Dedifferentiated amniotic fluid mesenchymal stem cell (primary cell): ENCODE measurements around the gene SP3.
"Not testable (repeated sequence)": the region's sequence is repeated elsewhere in the genome, so short reads cannot be mapped to it uniquely, and the experiment has no call there.

Experiments used
- DNase-seq: peaks from one replicate; pipeline ENCODE4 v3.0.0-alpha.2; 2016; ENCODE audit errors: extremely low spot score

Gene SP3

DNA sequence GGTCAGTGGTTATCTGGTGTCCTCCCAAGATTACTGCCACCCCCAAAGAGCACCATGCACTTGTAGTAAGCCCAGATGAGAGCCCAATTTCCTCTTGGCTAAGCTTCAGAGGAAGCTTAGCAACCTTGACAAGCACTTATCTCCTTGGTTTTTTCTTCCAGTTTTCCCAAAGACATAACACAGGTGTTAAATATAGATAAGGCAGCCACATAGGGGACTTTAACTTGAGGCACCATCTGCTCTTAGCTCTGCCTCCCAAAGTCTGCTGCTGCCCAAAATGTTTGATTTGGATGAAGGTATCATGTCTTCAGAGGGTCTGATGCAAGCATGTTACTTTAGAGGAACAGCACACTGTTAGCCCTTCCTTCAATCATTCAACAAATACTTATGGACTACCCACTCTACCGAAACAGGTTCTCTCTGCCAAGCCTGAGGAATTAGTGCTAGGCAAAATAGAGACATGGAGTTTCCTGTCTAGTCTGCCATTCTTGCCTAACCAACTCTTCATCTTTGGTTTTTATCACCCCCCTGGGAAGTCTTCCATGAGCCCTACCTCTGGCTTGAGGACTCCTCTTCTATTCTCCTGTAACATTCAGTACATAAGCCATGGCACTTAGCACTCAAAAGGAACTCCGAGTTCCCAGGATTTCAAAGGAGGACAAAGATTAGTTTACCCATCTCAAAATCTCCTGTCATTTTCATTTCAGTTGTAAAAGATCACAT, 73.7 kb downstream of the SP3 start:
- DNase-seq: no peak

DNA sequence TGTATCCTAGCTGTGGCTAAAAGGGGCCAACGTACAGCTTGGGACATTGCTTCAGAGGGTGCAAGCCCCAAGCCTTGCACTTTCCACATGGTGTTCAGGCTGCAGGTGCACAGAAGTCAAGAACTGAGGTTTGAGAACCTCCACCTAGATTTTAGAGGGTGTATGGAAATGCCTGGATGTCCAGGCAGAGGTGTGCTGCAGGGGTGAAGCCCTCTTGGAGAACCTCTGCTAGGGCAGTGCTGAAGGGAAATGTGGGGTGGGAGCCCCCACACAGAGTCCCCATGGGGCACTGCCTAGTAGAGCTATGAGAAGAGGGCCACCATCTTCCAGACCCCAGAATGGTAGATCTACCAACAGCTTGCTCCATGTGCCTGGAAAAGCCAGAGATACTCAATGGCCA, 75.7 kb downstream of the SP3 start:
- DNase-seq: not testable (repeated sequence)

DNA sequence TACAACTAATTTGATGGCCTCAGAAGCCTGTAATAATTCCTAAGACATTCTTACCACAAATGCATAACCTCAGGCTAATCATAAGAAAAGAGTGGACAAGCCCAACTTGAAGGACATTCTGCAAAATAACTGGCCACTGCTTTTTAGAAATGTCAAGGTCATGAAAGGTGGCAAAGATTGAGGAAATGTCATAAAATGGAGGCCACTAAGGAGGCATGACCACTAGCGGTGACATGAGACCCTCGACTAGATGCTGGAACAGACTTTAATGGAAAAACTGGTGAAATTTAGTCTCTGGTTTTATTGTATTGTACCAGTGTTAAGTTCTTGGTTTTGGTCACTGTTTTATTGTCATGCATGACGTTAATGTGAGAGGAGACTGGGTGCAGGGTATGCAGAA, 78.6 kb downstream of the SP3 start:
- no peak for DNase-seq

DNA sequence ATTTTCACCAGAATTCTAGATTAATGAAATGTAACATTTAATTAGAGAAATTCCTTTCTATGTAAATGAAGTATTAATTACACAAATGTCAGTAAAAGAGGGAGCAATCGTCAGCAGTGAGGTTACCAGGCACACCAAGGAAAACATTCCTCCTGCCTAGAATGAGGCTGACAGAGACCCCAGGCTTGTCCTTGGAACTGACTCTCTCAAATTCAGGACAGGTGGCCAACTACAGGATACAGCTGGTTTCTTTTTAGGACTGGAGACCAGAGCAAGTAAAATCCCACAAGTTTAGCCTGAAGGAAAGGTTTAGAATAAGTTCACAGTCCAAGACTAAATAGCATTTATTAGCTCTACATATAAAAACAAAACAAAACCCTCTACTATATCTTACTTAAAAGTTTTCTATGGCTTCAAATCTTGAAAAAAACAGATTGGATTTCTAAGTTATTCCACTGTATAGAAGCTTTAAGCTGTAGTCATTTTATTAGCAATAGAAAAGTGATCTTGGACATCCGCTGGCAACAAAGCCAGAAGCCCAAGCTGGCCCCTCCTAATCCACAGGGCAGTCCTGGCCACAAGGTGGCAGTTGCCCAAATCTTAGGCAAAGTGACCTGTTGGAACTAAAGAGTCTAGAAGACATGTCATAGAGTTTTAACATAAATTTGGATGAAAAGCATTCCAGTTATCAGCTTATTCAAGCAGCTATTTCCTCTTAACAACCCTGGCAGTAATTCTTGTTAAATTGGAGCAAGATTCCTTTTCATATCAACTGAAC, 81.0 kb downstream of the SP3 start:
- no peak for DNase-seq

DNA sequence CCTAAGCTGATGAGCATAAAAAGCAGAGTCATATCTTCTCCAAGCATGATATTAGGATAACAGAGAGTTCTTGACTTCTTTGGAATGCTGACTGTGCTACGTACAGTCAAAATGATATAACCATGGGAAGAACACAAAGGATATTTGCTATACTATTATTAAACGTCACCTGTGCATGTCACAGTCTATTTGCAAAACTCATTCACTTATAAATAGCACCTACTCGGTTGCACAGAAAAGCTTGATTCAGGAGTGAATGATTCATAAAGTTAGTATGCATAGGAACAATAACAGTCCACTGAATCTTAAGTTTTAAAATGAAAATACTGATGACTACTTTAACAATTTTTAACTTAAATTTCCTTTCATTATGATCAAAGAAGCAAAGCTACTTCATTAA, 83.3 kb downstream of the SP3 start:
- no peak for DNase-seq

DNA sequence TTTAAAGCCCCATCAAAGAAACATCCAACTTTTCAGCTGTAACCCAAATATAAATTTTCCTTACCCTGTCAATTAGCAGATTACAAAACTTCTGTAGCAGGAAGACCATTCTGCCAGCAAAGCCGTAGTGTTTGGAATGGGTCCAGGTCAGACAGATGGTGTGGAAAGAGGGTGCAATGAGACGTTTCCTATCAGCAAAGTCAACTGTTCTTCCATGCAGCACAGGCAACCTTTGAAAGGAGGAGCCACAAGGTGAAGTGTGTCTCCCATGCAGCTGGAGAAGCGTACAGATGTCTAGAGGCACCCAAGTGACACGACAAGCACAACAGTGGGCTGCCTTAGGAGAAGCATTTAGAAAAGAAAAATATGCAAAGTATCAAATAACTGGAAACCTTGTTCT, 83.7 kb downstream of the SP3 start:
- DNase-seq: no peak

DNA sequence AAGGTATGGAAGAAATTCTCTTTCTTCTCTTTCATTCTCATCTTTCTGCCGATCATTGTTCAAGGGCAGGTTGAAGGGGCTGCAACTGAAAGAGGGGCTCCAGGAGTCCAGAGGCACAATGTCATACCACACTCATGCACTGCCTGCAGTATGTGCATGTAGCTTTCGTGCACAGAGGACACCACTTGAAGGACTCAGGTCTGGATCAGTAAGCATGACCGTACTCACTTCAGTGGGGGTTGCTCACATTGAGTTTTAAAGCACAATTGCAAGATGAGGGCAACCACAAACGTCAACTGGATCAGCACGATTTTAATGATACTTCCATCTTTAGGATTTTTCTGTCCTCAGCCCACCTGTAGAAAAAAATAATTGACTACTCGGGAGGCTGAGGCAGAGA, 84.6 kb downstream of the SP3 start:
- no peak for DNase-seq

DNA sequence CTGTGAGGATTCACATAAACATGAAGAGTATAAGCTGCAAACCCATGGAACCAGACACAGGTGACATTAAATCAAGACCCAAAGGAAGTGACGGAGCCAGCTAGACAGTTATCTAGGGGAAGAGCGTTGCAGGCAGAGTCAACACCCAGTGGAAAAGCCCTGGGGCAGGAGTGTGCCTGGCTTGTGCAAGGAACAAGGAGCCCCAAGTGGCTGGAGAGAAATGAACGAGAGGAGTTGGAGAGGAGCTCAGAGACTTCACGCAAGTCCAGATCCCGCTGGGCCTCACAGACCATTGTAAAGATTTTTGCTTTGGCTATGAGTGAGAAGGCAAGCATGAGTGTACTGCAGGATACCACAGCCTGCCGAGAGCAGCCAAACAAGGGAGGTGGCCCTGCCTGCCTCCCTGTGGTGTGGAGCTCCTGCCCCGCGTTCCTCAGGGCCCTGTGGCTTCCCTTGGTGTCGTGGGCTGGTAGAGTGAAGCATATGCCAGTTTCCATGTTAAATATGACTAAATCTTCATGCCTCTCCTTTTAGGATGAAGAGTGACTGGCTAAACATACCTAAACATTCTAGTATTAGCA, 88.2 kb downstream of the SP3 start:
- DNase-seq: no peak

DNA sequence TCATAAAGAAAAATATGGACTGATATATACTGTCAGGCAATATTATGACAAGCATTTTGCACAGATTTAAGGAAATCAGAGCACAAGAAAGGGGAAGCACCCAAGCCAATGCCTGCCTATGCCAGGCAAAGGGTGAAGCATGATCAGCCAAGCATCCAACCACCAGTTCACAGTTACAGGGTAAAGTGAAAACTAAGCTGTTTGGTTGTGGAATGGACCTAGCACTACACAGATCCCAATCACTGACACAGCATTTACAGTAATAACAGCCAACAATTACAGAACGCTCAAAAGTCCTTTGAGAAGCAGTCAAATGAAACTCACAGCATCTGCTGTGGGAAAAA, 90.3 kb downstream of the SP3 start:
- no peak for DNase-seq

DNA sequence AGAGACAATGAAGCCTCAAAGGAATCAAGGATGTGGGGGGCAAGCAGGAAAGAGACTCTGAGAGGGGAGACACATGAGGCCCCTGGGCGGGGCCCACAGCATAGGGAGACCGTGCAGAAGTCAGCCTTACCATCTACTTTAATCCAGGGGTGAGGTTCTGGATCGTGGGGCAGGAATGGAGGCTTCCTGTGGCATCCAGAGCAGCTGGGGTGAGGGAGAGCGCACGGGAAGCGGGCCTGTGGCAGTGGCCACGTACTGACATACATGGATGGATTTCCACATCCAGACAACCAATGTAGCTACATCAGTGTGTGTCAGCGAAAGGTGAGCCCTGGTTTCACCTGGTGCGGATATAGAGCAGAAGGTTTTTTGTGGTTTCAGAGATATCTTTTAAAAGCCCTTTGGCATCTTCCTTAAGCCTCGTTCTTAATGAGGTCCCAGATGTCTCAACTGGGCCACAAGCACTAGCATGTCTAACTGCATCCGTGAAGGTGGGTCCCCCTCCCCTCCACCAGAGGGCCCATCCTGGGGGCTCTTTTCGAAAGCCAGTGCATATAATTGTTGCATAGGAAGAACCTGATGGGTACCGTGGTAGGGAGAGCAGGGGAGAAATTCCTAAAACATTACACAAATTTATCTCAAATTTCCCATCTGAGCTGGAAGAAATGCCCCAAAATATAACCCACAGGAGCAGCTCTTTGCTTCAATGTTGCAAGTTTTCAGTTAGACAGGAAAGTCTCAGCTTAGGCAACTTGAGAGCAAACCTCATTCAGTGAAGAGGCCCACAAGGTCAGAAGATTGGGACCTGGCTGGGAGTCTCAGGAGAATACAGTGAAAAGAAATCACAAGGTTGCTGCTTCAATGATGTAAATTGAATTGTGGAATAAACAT, 90.9 kb downstream of the SP3 start:
- no peak for DNase-seq

DNA sequence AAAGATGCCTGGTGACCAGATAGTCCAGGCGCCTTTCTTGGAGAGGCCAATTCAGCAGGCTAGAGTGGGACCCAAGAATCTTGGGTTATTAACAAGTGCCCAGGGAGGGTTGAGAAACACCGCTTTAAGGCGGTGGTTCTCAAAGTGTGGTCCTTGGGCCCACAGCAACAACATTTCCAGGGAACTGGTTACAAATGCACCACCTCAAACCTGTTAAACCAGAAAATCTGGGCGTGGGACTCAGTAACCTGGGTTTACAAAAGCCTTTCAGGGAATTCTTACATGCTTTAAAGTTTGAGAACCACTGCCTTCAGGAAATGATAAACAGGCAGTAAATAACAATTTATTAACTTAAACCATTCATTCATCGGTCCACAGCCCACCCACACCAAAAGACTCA, 92.5 kb downstream of the SP3 start:
- DNase-seq: no peak

DNA sequence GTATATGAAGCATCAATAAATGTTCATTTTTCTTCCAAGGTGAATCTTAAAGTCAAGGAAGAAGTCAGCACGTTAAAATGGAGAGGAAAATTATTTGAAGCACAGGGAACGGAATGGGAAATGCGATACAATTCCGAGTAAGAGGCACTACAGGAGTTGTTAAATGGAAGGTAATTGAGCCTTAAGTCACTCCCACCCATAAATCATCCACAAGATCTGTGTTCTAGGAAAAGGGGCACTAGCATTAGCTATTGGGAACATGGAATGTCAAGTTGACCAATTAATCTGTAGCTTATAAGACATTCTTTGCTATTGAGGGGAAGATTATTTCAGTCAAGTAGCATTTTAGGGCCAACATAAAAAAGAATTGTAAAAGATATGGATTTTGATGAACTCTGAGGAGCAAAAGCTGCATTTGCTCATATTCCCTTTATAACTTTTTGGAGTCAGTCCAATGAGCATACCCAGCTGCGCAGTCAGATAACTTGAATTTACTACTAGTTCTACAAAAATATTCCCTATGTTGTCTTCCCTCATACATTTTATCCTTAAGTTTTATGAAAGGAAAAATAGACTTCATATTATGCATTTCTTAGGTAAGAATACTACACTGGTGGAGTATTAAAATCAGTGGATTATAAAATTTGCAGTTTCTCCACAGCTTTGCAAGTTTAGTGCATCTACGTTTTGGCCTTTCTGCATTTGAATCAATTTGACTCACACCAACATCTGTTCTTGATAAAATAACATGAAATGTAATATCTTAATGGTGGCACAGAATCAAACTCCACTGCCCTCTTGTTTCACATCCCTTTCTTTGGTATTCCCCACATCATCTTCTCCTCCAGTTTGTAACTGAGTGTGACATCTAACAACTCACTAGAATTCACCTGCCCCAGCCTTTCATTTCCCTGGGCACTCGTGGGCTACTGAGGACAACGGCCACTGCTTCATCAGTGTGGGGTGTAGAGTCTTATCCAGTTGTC, 95.6 kb downstream of the SP3 start:
- DNase-seq: no peak

DNA sequence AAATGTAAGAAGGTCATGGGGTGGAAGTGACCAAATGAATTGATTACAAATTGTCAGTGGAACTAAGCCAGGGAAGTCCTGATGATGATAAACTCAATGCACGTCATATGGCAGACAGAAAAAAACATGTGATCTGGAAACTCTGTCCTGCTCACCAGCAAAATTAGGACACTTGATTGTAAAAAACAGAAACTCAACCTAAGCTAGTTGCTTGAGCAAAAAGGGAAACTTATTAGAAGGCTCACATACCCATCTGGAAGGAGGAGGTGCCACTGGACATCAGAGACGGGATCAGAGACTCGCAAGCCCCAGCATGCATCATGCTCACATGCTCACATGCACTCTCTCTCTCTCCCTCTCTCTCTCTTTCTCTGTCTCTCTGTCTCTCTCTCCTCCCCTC, 96.8 kb downstream of the SP3 start:
- no peak for DNase-seq

DNA sequence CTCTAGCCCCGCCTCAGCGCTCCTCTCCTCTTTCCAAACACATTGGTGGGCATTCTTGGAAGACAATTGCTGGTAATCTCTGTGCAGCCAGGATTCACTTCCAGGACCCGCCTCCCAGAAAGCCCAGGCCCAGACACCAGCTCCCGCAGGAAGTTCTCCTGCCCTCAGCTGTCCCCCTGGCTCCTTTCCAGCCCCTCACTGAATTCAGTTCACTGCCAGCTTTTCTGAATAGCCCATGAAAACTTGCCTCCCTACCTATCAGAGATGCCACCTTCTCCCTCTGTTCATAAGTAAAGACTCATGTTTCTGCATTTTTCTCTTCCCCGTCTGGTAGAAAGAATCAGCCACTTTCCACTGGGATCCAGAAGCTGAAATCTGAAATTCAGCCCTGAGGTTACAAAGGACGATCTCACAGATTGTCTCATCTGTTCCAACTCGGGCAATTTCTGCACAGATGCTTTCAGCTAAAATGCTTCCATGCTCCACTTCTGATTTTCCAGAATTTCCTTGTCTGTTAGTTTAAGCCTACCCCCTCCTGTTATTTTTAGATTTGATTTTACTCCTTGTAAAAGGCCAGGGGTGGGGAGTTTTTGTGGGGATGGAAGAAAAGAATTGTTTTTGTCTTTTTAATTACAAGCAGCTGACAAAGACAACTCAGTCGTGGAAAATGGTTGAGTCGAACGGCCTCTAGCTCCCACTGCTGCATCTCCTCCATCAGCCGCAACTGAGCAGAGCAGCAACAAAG, 98.1 kb downstream of the SP3 start:
- DNase-seq: no peak

DNA sequence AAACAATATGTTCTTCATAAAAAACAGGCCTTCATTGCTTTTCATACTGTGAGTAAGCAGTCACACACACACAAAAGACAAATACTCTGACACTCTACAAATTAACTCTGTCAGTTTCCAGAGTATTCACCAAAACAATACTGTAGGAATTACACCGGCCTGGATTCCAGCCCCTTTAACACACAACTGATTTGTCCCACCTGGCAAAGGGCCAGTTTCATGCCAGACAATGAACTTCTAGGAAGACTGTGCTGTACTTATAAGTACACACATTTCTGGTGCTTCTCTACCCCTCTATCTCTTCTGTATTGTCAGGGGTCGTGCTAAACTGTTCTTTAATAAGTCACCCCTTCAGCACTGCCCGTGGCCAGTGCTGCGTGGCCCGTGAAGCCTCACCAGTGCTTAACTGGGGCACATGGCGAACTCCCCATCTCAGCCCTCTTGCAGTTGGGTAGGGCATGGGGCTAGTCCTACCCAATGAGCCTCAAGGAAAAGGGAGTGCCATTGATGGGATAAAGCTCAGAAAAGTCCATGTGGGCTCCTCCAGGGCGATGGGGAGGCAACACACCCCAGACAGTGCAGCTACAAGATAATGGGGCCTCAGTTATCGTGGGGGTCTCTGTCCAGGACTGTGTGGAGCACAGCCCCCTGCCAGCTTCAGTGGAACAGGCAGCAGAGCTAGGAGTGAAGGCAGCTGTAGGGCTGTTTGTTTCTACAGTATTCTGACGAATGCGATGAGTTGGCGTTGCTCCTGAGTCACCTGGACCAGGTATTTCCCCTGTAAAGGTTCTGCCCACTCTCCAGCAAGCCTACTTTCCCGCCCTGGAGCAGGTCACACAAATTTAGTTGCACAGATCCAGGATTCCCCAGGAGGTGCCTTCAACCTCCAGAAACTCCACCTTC, 99.0 kb downstream of the SP3 start:
- DNase-seq: no peak

DNA sequence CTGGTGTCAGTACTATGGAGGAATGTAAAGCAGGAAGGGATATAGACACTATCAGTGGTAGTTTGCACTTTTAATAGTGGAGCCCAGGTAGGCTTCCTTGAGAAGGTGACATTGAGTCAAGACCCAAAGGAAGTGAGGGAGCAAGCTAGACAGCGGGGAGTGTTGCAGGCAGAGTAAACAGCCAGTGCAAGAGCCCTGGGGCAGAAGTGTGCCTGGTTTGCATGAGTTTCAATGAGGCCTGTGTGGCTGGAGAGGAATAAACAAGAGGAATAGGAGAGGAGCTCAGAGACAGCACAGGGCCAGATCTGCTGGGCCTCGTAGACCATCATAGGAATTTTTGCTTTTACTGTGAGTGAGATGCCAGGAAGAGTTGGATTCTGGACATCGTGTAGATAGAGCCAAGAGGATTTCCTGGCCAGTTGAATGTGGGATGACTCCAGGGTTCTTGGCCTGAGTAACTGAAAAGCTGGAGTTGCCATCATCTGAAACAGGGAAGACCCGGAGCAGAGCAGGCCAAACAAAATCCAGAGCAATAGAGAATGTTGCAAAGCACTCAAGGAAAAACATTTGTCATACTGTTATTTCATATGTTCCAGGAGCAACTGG, 102.5 kb downstream of the SP3 start:
- DNase-seq: no peak

DNA sequence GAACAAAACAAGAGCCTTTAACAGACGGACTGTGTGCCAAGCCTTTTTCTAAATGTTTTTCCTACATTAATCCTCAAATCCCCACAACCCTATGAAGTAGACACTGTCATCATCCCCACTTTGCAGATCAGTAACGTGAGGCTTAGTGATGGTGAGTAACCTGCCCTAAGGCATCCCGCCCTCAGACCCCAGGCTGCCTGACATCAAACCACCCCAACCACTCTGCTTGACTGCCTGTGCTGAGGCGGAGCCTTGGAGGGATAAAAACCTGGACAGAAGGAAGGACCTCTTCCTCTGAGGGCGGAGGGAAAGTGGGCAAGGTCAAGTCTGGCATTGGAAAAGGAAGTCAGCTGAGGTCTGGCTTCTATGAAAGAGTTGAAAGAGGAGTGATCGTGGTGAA, 104.6 kb downstream of the SP3 start:
- no peak for DNase-seq

DNA sequence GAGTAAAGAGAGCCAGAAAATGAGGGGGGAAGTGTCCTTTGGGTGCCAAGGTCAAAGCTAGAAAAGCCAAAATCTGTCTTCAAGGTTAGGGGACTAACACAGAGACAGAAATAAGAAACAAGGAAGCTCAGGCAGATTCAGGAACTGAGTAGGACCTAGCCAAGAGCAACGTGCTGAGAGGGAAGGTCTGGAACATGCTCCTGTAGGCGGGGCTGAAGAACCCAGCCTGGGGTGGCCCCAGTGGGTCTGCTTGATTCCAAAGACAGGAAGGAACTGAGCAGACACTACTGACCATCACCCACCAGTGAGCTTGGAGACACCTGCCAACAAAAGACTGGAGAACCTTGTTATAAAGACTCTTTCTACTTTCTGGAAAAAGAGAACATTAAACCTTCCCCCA, 105.1 kb downstream of the SP3 start:
- DNase-seq: no peak

DNA sequence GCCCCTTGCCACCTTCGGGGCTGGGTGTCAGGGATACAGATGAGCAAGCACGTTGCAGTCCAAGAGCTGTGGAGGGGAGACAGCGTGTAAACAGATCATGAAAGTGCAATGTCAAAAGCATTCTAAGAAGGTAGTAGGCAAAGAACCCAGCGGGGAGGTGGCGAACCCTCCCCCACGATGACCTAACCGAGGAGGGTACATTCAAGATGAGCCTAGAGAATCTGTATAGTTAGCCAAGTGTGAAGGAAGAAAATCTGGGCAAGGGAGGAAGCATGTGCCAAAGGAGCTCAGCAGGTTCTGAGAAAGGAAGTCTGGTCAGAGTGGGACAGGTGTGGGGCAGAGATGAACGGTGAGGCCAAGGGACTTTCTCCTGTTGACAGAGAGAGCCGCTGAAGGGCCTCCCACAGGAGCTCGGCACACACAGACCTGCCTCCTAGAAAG, 106.9 kb downstream of the SP3 start:
- DNase-seq: no peak
